SK-N-MC (cell line): ENCODE data around the gene PLA2G3.

ENCODE experiments used
- EZH2 ChIP-seq: fragments of 200-600 bp; sonication (generic); IDR thresholded peaks from one replicate; pipeline ENCODE4 v1.6.1; 2017; ENCODE audit warnings: antibody characterized with exemption
- POLR2AphosphoS5 ChIP-seq: IDR thresholded peaks from 2 replicates; pipeline ENCODE4 v1.6.1; 2012; ENCODE audit warnings: mild to moderate bottlenecking, low read depth, low read length, borderline replicate concordance

DNA sequence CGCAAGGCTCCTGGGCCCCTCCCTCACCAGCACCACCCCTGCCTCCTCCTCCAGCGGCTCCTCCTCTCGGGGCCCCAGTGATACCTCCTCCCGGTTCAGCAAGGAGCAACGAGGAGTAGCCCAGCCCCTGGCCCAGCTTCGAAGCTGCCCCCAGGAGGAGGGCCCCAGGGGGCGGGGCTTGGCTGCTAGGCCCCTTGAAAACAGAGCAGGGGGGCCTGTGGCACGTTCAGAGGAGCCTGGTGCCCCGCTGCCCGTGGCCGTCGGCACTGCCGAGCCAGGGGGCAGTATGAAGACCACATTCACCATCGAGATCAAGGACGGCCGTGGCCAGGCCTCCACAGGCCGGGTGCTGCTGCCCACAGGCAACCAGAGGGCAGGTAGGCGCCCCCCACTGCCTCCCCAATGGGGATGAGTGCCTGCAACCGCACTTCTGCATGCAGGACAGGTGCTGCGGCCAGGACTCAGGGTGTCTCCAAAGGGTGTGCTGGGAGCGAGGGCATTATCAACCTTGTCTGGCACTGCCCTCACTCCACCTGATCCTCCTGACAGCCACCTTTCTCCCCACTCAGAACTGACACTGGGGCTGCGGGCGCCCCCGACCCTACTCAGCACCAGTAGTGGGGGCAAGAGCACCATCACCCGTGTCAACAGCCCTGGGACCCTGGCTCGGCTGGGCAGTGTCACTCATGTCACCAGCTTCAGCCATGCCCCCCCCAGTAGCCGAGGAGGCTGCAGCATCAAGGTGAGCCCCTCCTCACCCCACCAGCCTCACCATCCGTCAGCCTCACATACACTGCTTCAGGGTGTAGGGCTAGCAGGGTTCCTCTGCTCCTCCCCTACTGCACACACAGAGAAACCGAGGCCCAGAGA lies 49.0 kb downstream of the PLA2G3 start:
- TF ChIP-seq EZH2 (no peak), POLR2AphosphoS5 (no peak)
